Kasumi-1 (cell line): ENCODE data around the gene POLR1B.
"Not testable (repeated sequence)": the region's sequence is repeated elsewhere in the genome, so short reads cannot be mapped to it uniquely, and the experiment has no call there.

ENCODE experiments used
- DNase-seq, 2 experiments: peaks; one replicate each; lab custom pipeline; 2025; lab: John Stamatoyannopoulos, UW

The POLR1B gene

GRCh38 chr2:112600634-112601033, 58.4 kb downstream of the POLR1B start:
- DNase-seq: no peak

- DNase-seq: no peak
Measured at GRCh38 chr2:112601754-112602153, 59.5 kb downstream of the POLR1B start.

- no peak for DNase-seq
Measured at GRCh38 chr2:112602917-112603316, 60.7 kb downstream of the POLR1B start.

GRCh38 chr2:112603731-112604130, 61.5 kb downstream of the POLR1B start:
- no peak for DNase-seq

- DNase-seq: no peak
Measured at GRCh38 chr2:112604952-112605351, 62.7 kb downstream of the POLR1B start.

GRCh38 chr2:112605926-112606325, 63.7 kb downstream of the POLR1B start:
- DNase-seq: no peak

GRCh38 chr2:112606547-112606946, 64.3 kb downstream of the POLR1B start:
- DNase-seq: no peak

GRCh38 chr2:112607680-112608438, 65.6 kb downstream of the POLR1B start:
- DNase-seq: no peak

- not testable (repeated sequence) for DNase-seq
Measured at GRCh38 chr2:112609320-112609719, 67.1 kb downstream of the POLR1B start.

GRCh38 chr2:112612283-112612682, 70.0 kb downstream of the POLR1B start:
- DNase-seq: not testable (repeated sequence)

GRCh38 chr2:112614201-112614840, 72.1 kb downstream of the POLR1B start:
- DNase-seq: no peak

- DNase-seq: no peak
Measured at GRCh38 chr2:112615051-112615450, 72.8 kb downstream of the POLR1B start.

GRCh38 chr2:112615798-112616197, 73.5 kb downstream of the POLR1B start:
- not testable (repeated sequence) for DNase-seq

- DNase-seq: no peak
Measured at GRCh38 chr2:112618383-112618782, 76.1 kb downstream of the POLR1B start.

GRCh38 chr2:112621790-112622527, 79.7 kb downstream of the POLR1B start:
- DNase-seq: no peak

- no peak for DNase-seq
Measured at GRCh38 chr2:112622528-112622849, 80.2 kb downstream of the POLR1B start.

GRCh38 chr2:112623913-112624777, 81.9 kb downstream of the POLR1B start:
- peak; percentile 23 to 39 for DNase-seq

GRCh38 chr2:112625474-112626114, 83.3 kb downstream of the POLR1B start:
- DNase-seq: no peak

- DNase-seq: peak; percentile 69 to 75
Measured at GRCh38 chr2:112626604-112627059, 84.4 kb downstream of the POLR1B start.
